Peyer's patch (tissue), 4 donors: ENCODE measurements around the gene DOHH. TPM values are rescaled to one million over a fixed set of nuclear protein-coding genes. Genes with fewer than 3 reads are reported as not detected.

Experiments used
- DNase-seq, 3 donors: peaks; one replicate each; pipeline ENCODE4 v3.0.0-alpha.2; 2017 to 2019
- H3K27ac ChIP-seq, 4 donors: fragments of 200-600 bp; sonication (generic); one replicate each; pipeline ENCODE4 v1.5.1; 2016 to 2019
- H3K27me3 ChIP-seq, 2 donors: fragments of 200-600 bp; sonication (generic); one replicate each; pipeline ENCODE4 v1.5.1; 2019
- H3K36me3 ChIP-seq, 3 donors: fragments of 200-600 bp; sonication (generic); one replicate each; pipeline ENCODE4 v1.5.1; 2016 to 2019
- H3K4me1 ChIP-seq, 4 donors: fragments of 200-600 bp; sonication (generic); one replicate each; pipeline ENCODE4 v1.5.1; 2016 to 2019
- H3K4me3 ChIP-seq, 4 donors: fragments of 200-600 bp; sonication (generic); 1 replicate in 3 of 4; 2 replicates in 1 of 4; pipeline ENCODE4 v1.5.1; 2016 to 2019; ENCODE audit warnings: mild to moderate bottlenecking in 1 of 4
- H3K9me3 ChIP-seq, 4 donors: fragments of 200-600 bp; sonication (generic); one replicate each; pipeline ENCODE4 v1.5.1; 2016 to 2019; ENCODE audit warnings: mild to moderate bottlenecking in 1 of 4
- CTCF ChIP-seq, 6 experiments: fragments of 450-650 bp in 4 of 6; fragments of 200-600 bp in 2 of 6; sonication (generic) in 1 of 6; IDR thresholded peaks; one replicate each; pipeline ENCODE4 v1.5.1; 2017 to 2019; ENCODE audit warnings: antibody characterized with exemption in 6 of 6, mild to moderate bottlenecking in 3 of 6, moderate library complexity in 1 of 6
- POLR2A ChIP-seq, 2 donors: fragments of 450-650 bp; IDR thresholded peaks; one replicate each; pipeline ENCODE4 v1.5.1; 2017; ENCODE audit warnings: antibody characterized with exemption in 2 of 2, mild to moderate bottlenecking in 2 of 2, moderate library complexity in 2 of 2
- total RNA-seq, 4 donors: library from RNA; depleted of rRNA; stranded (reverse); fragments of >200 nt; gene quantifications; one replicate each; pipeline ENCODE4 v1.1.0, GENCODE V29; 2016

Gene DOHH
- total RNA-seq, 4 donors from 2014 or later = 5.6 to 10.2 (median 9.5) TPM

- no peak for DNase-seq
- Histone ChIP-seq H3K4me3 (no peak overlapping the region), H3K36me3 (peaks cover 0 to 33% (median 0%) of the 10 kb centered on the region in 3 donors), H3K9me3 (no peaks in the 10 kb centered on the region), H3K27me3 (no peaks in the 10 kb centered on the region), H3K27ac (no peak overlapping the region), H3K4me1 (no peaks in the 10 kb centered on the region)
- no peak for TF ChIP-seq CTCF (IDR thresholded peaks at IDR 0.05)
- no peak for TF ChIP-seq POLR2A (IDR thresholded peaks at IDR 0.05)
Observed at GRCh38 chr19:3539756-3540118, 39.3 kb upstream of the DOHH start.

- H3K36me3 ChIP-seq = peaks cover 0 to 33% (median 0%) of the 10 kb centered on the region in 3 donors
- H3K9me3 ChIP-seq = no peaks in the 10 kb centered on the region
- no peak within 1 kb of the TSS for H3K4me3 ChIP-seq
- H3K4me1 ChIP-seq = no peaks in the 10 kb centered on the region
- no peak for DNase-seq
- no peaks in the 10 kb centered on the region for H3K27me3 ChIP-seq
- no peak within 1 kb of the TSS for H3K27ac ChIP-seq
- TF ChIP-seq POLR2A (IDR thresholded peaks at IDR 0.05) (no peak), CTCF (IDR thresholded peaks at IDR 0.05) (no peak)
Observed at GRCh38 chr19:3538965-3539755, 38.7 kb upstream of the DOHH start, which contains the start of gene TEKTIP1. Gene TEKTIP1 (plus strand): TSS chr19:3539174. CDS start chr19:3539178, 4 bp downstream.

GRCh38 chr19:3538258-3538929, 37.9 kb upstream of the DOHH start:
- TF ChIP-seq CTCF (IDR thresholded peaks at IDR 0.05) (no peak), POLR2A (IDR thresholded peaks at IDR 0.05) (no peak)
- DNase-seq = no peak
- no peaks in the 10 kb centered on the region for H3K9me3 ChIP-seq
- no peaks in the 10 kb centered on the region for H3K27me3 ChIP-seq
- no peak overlapping the region for H3K4me3 ChIP-seq
- H3K4me1 ChIP-seq = no peaks in the 10 kb centered on the region
- no peak overlapping the region for H3K27ac ChIP-seq
- peaks cover 0 to 34% (median 0%) of the 10 kb centered on the region in 3 donors for H3K36me3 ChIP-seq

DNA sequence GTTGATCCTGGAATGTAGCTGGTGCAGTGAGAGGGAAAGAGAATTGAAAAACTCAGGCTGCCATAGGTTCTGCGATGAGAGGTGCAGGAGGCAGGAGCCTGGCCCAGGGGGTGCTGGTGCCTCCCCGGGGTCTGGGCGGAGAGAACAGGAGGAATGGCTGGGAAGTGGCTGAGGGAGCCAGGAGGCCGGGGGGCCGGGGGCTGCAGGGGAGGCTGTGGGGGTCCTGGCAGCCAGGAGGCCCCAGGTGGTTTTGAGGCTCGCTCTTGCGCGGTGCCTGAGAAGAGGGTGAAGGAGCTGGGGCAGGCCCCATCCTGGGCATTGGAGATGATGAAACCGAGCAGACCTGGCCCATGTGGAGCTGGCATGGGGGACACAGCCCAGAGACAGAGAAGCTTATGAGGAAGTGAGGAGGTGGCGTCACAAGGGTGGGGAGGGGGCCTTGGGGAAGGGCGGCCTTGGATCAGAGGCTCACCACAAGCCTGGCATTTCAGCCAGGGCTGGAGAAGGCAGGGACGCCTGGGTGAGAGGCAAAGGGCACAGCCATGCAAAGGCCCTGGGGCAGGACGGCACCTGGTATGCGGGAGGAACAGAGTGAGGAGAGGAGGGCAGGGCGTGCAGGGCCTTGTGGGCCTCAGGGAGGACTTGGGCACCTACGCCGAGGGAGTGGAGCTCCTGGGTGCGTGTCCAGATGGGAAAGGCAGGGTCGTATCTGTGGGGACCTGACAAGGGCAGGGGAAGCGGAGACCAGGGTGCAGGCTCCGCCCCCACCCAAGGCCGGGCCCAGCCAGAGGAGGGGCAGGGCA, 37.2 kb upstream of the DOHH start:
- Histone ChIP-seq H3K4me3 (no peak overlapping the region), H3K27me3 (no peaks in the 10 kb centered on the region), H3K36me3 (peaks cover 0 to 37% (median 0%) of the 10 kb centered on the region in 3 donors), H3K27ac (no peak overlapping the region), H3K4me1 (no peaks in the 10 kb centered on the region), H3K9me3 (no peaks in the 10 kb centered on the region)
- DNase-seq = no peak
- TF ChIP-seq CTCF (IDR thresholded peaks at IDR 0.05) = no peak
- no peak for TF ChIP-seq POLR2A (IDR thresholded peaks at IDR 0.05)

- Histone ChIP-seq H3K4me3 (no peak overlapping the region), H3K27ac (no peak overlapping the region), H3K4me1 (no peaks in the 10 kb centered on the region), H3K36me3 (peaks cover 0 to 43% (median 0%) of the 10 kb centered on the region in 3 donors), H3K27me3 (no peaks in the 10 kb centered on the region), H3K9me3 (no peaks in the 10 kb centered on the region)
- no peak for DNase-seq
- TF ChIP-seq CTCF (IDR thresholded peaks at IDR 0.05) (no peak), POLR2A (IDR thresholded peaks at IDR 0.05) (no peak)
Observed at GRCh38 chr19:3537101-3537437, 36.6 kb upstream of the DOHH start.
